WTC11 (cell line): Measurements from ENCODE around the gene STIM2. TPM values are rescaled to one million over a fixed set of nuclear protein-coding genes. Genes with fewer than 3 reads are reported as not detected.

Experiments
- ATAC-seq: fragments of 200-7000 bp; cut with Tn5 transposase; 2 replicates; pipeline ENCODE4 v1.10.0; 2021; ENCODE audit warnings: mild to moderate bottlenecking, moderate library complexity
- CTCF ChIA-PET: fragments of 300-600 bp; sonication (Branson Sonifier 250); formaldehyde crosslinking; loops from one replicate; lab custom pipeline; 2021; ENCODE audit warnings: antibody characterized with exemption; lab: Charles Lee
- POLR2A ChIA-PET: fragments of 350-600 bp; sonication (Branson Sonifier 250); formaldehyde crosslinking; loops from one replicate; lab custom pipeline; 2021; ENCODE audit warnings: antibody characterized with exemption; lab: Charles Lee
- DNase-seq: peaks from one replicate; pipeline ENCODE4 v3.0.0; 2021; ENCODE audit warnings: low spot score
- H3K27ac Mint-ChIP-seq: 2 replicates; pipeline ENCODE4 v1.8.0; 2021; ENCODE audit warnings: mixed read lengths
- H3K27me3 Mint-ChIP-seq: 2 replicates; pipeline ENCODE4 v1.8.0; 2021; ENCODE audit warnings: low read depth, mild to moderate bottlenecking, moderate library complexity, mixed read lengths
- H3K36me3 Mint-ChIP-seq: 2 replicates; pipeline ENCODE4 v1.8.0; 2021; ENCODE audit warnings: mixed read lengths
- H3K4me1 Mint-ChIP-seq: 2 replicates; pipeline ENCODE4 v1.8.0; 2022; ENCODE audit warnings: mixed read lengths
- H3K4me3 Mint-ChIP-seq: 2 replicates; pipeline ENCODE4 v1.8.0; 2021; ENCODE audit warnings: mild to moderate bottlenecking, moderate library complexity, mixed read lengths
- H3K9me3 Mint-ChIP-seq: 2 replicates; pipeline ENCODE4 v1.8.0; 2021; ENCODE audit warnings: mixed read lengths
- AR ChIP-seq: fragments of 250-450 bp; sonication (Bioruptor Pico); IDR thresholded peaks from 2 replicates; pipeline ENCODE4 v1.9.0; 2021; ENCODE audit warnings: mild to moderate bottlenecking
- ELF4 ChIP-seq: sonication (generic); formaldehyde crosslinking; IDR thresholded peaks from 2 replicates; pipeline ENCODE4 v1.8.1; 2022; ENCODE audit warnings: low read depth, mild to moderate bottlenecking, moderate library complexity, missing genetic modification reagents
- FOXK1 ChIP-seq: sonication (generic); formaldehyde crosslinking; IDR thresholded peaks from 2 replicates; pipeline ENCODE4 v1.8.0; 2022; ENCODE audit warnings: mild to moderate bottlenecking, moderate library complexity, missing genetic modification reagents
- IRF2 ChIP-seq: sonication (generic); formaldehyde crosslinking; IDR thresholded peaks from 2 replicates; pipeline ENCODE4 v1.8.0; 2022; ENCODE audit warnings: low read depth, missing genetic modification reagents, borderline replicate concordance
- MXD4 ChIP-seq: fragments of 250-450 bp; sonication (Bioruptor Pico); IDR thresholded peaks from 2 replicates; pipeline ENCODE4 v1.8.0; 2021; ENCODE audit warnings: mild to moderate bottlenecking, moderate library complexity, borderline replicate concordance
- MYBL2 ChIP-seq: sonication (generic); formaldehyde crosslinking; IDR thresholded peaks from 2 replicates; pipeline ENCODE4 v1.8.1; 2023; ENCODE audit warnings: mild to moderate bottlenecking, moderate library complexity, missing genetic modification reagents
- RELA ChIP-seq: sonication (generic); formaldehyde crosslinking; IDR thresholded peaks from 2 replicates; pipeline ENCODE4 v1.8.1; 2022; ENCODE audit warnings: missing genetic modification reagents, mild to moderate bottlenecking, borderline replicate concordance
- SMAD3 ChIP-seq: sonication (generic); formaldehyde crosslinking; IDR thresholded peaks from 2 replicates; pipeline ENCODE4 v1.8.0; 2022; ENCODE audit warnings: missing genetic modification reagents, mild to moderate bottlenecking, borderline replicate concordance
- SOX15 ChIP-seq: fragments of 250-450 bp; sonication (Bioruptor Pico); IDR thresholded peaks from 2 replicates; pipeline ENCODE4 v1.9.0; 2021; ENCODE audit warnings: mild to moderate bottlenecking
- TCF7 ChIP-seq: sonication (generic); formaldehyde crosslinking; IDR thresholded peaks from 2 replicates; pipeline ENCODE4 v1.8.0; 2022; ENCODE audit warnings: mild to moderate bottlenecking, low read depth, missing genetic modification reagents, moderate library complexity
- ZBTB21 ChIP-seq: sonication (generic); formaldehyde crosslinking; IDR thresholded peaks from 2 replicates; pipeline ENCODE4 v1.8.1; 2023; ENCODE audit warnings: mild to moderate bottlenecking, missing genetic modification reagents, borderline replicate concordance
- ZBTB43 ChIP-seq: sonication (generic); formaldehyde crosslinking; IDR thresholded peaks from 2 replicates; pipeline ENCODE4 v1.8.1; 2023; ENCODE audit warnings: mild to moderate bottlenecking, missing genetic modification reagents
- ZNF138 ChIP-seq: sonication (generic); formaldehyde crosslinking; conservative IDR thresholded peaks from 2 replicates; pipeline ENCODE4 v1.8.1; 2022; ENCODE audit warnings: mild to moderate bottlenecking, moderate library complexity, missing genetic modification reagents
- ZNF317 ChIP-seq: sonication (generic); formaldehyde crosslinking; IDR thresholded peaks from 2 replicates; pipeline ENCODE4 v1.8.1; 2023; ENCODE audit warnings: low read depth, mild to moderate bottlenecking, moderate library complexity, missing genetic modification reagents, borderline replicate concordance
- ZNF425 ChIP-seq: fragments of 250-450 bp; sonication (Bioruptor Pico); conservative IDR thresholded peaks from 2 replicates; pipeline ENCODE4 v1.9.0; 2021; ENCODE audit warnings: mild to moderate bottlenecking
- ZNF671 ChIP-seq: fragments of 250-450 bp; sonication (Bioruptor Pico); IDR thresholded peaks from 2 replicates; pipeline ENCODE4 v1.8.0; 2021; ENCODE audit warnings: mild to moderate bottlenecking
- total RNA-seq: library from RNA; stranded (reverse); gene quantifications from 3 replicates; pipeline ENCODE4 v1.2.3, GENCODE V29; 2021
- TF ChIP-seq, protein P1 (sequence below): sonication (generic); formaldehyde crosslinking; IDR thresholded peaks from 2 replicates; pipeline ENCODE4 v1.8.1; 2023; ENCODE audit warnings: mild to moderate bottlenecking, moderate library complexity, missing genetic modification reagents
- TF ChIP-seq, protein P2 (sequence below): sonication (generic); formaldehyde crosslinking; IDR thresholded peaks from 2 replicates; pipeline ENCODE4 v1.8.0; 2023; ENCODE audit warnings: missing genetic modification reagents

The STIM2 gene
- total RNA-seq, 1 experiment from 2014 or later, result 22.4 TPM

DNA sequence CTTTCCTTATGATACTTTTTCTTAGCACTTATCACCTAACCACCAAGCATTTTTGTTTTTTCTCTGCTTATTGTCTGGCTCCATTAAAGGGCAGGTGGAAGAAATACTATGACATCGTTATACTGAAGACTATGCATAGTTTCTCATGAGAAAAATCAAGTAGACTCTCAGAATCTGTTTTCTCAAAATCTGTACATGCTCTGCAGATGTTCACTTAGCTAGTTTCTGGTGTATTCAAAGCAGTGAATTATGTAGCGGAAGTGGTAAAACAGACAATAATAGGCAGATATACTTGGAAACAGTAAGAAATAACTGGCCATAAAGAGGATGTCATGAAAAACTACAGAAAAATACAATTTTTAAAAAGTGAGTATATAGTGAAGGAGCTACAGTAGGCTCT is 146.0 kb downstream of the STIM2 start:
- no peak for TF ChIP-seq FOXK1 (CRISPR knock-in tag)
- no peak for TF ChIP-seq MYBL2 (CRISPR knock-in tag)
- no peak for TF ChIP-seq ZBTB21 (CRISPR knock-in tag)
- TF ChIP-seq, protein P1, sequence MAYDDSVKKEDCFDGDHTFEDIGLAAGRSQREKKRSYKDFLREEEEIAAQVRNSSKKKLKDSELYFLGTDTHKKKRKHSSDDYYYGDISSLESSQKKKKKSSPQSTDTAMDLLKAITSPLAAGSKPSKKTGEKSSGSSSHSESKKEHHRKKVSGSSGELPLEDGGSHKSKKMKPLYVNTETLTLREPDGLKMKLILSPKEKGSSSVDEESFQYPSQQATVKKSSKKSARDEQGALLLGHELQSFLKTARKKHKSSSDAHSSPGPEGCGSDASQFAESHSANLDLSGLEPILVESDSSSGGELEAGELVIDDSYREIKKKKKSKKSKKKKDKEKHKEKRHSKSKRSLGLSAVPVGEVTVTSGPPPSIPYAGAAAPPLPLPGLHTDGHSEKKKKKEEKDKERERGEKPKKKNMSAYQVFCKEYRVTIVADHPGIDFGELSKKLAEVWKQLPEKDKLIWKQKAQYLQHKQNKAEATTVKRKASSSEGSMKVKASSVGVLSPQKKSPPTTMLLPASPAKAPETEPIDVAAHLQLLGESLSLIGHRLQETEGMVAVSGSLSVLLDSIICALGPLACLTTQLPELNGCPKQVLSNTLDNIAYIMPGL, result no peak
- no peak for TF ChIP-seq MXD4 (CRISPR knock-in tag)
- TF ChIP-seq ZNF671 (CRISPR knock-in tag), result no peak
- no peak for TF ChIP-seq RELA
- TF ChIP-seq, protein P2, sequence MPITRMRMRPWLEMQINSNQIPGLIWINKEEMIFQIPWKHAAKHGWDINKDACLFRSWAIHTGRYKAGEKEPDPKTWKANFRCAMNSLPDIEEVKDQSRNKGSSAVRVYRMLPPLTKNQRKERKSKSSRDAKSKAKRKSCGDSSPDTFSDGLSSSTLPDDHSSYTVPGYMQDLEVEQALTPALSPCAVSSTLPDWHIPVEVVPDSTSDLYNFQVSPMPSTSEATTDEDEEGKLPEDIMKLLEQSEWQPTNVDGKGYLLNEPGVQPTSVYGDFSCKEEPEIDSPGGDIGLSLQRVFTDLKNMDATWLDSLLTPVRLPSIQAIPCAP, result no peak
- no peak for TF ChIP-seq AR (CRISPR knock-in tag)
- no peak for TF ChIP-seq ZNF138 (CRISPR knock-in tag)
- TF ChIP-seq ELF4, result no peak
- Mint-ChIP-seq H3K4me3 (no peak overlapping the region), H3K9me3 (no peaks in the 10 kb centered on the region), H3K4me1 (peaks cover 24% of the 10 kb centered on the region), H3K27ac (no peak overlapping the region), H3K27me3 (no peaks in the 10 kb centered on the region), H3K36me3 (no peaks in the 10 kb centered on the region)
- CTCF ChIA-PET, result no interaction called here
- POLR2A ChIA-PET, result interaction anchor here (0.6 to 0.8 kb wide), 3 partner anchors 18 to 149 kb away, joined by 3 to 5 read pairs (median 3); no protein-coding TSS in a partner anchor
- DNase-seq, result no peak
- ATAC-seq, result no peak

DNA sequence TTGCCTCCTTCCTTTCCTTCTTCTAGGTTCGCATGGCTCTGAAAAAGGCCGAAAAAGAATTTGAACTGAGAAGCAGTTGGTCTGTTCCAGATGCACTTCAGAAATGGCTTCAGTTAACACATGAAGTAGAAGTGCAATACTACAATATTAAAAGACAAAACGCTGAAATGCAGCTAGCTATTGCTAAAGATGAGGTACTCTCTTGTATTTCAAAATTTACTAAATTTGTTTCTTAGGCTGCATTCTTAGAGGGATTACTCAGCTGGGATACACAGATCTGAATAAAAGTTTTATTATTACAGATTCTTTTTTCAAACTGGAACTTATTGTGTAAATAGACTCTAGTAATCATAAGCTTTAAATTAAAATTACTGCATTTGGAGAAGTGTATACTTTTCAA is 146.9 kb downstream of the STIM2 start:
- no peak overlapping the region for H3K27ac Mint-ChIP-seq

More for the DNA sequence above, 146.9 kb downstream of the STIM2 start:
- no peak for ATAC-seq
- TF ChIP-seq TCF7 (CRISPR knock-in tag), result no peak
- TF ChIP-seq ZNF425 (CRISPR knock-in tag), result no peak
- TF ChIP-seq ELF4, result no peak
- no peak for TF ChIP-seq ZNF317 (CRISPR knock-in tag)
- no peak for TF ChIP-seq SOX15 (CRISPR knock-in tag)
- no peak for TF ChIP-seq IRF2 (CRISPR knock-in tag)
- no peak for TF ChIP-seq SMAD3
- no peak for TF ChIP-seq ZBTB43 (CRISPR knock-in tag)
- H3K4me1 Mint-ChIP-seq, result peaks cover 17% of the 10 kb centered on the region
- DNase-seq, result no peak
- H3K27me3 Mint-ChIP-seq, result no peaks in the 10 kb centered on the region
- ChIA-PET POLR2A (interaction anchor here (0.8 kb wide), 1 partner anchor 150 kb away, joined by 3 read pairs; no protein-coding TSS in a partner anchor), CTCF (interaction anchor here (1.0 kb wide), 1 partner anchor 220 kb away, joined by 6 read pairs; no protein-coding TSS in a partner anchor)
- H3K4me3 Mint-ChIP-seq, result no peak overlapping the region
- H3K9me3 Mint-ChIP-seq, result no peaks in the 10 kb centered on the region
- H3K36me3 Mint-ChIP-seq, result no peaks in the 10 kb centered on the region
